CD4-positive, alpha-beta T cell (primary cell): Measurements from ENCODE around the gene TRRAP. TPM values are rescaled to one million over a fixed set of nuclear protein-coding genes. Genes with fewer than 3 reads are reported as not detected.
A peak's percentile ranks its signal among the peaks of the same experiment; 100 is the strongest.

Source experiments
- ATAC-seq: fragments of 200-7000 bp; cut with Tn5 transposase; one replicate; pipeline ENCODE4 v1.10.0; 2022; ENCODE audit warnings: mild to moderate bottlenecking; ENCODE audit not compliant: poor library complexity
- CTCF ChIA-PET: fragments of 350-600 bp; sonication (Branson Sonifier 250); formaldehyde crosslinking; loops from one replicate; lab custom pipeline; 2021; ENCODE audit warnings: antibody characterized with exemption, inconsistent platforms; lab: Charles Lee
- POLR2A ChIA-PET: fragments of 350-600 bp; sonication (Branson Sonifier 250); formaldehyde crosslinking; loops from one replicate; lab custom pipeline; 2021; ENCODE audit warnings: antibody characterized with exemption, inconsistent platforms; lab: Charles Lee
- DNase-seq, 14 experiments: peaks; one replicate each; pipeline ENCODE4 v3.0.0-alpha.2; 2013 to 2020; ENCODE audit warnings: mixed read lengths in 2 of 14
- H3K27ac ChIP-seq, 2 donors: one replicate each; pipeline versions ENCODE4 v1.5.1 to v1.7.0; 2013; ENCODE audit warnings: low read length in 2 of 2, low read depth in 1 of 2, mild to moderate bottlenecking in 1 of 2
- H3K27me3 ChIP-seq, 2 experiments: 1 replicate in 1 of 2; 2 replicates in 1 of 2; pipeline versions ENCODE4 v1.6.1 to v1.7.0; 2013; ENCODE audit warnings: low read length in 2 of 2, control low read depth in 1 of 2, mild to moderate bottlenecking in 1 of 2, moderate library complexity in 1 of 2; ENCODE audit not compliant: insufficient read depth in 2 of 2, control insufficient read depth in 1 of 2
- H3K36me3 ChIP-seq: one replicate; pipeline ENCODE4 v1.6.1; 2013; ENCODE audit warnings: low read length, control low read depth; ENCODE audit not compliant: insufficient read depth
- H3K4me1 ChIP-seq: one replicate; pipeline ENCODE4 v1.6.1; 2013; ENCODE audit warnings: low read length, control low read depth; ENCODE audit not compliant: insufficient read depth
- H3K4me3 ChIP-seq: one replicate; pipeline ENCODE4 v1.5.1; 2013; ENCODE audit warnings: mild to moderate bottlenecking, low read length, moderate library complexity
- H3K9me3 ChIP-seq, 2 experiments: 1 replicate in 1 of 2; 2 replicates in 1 of 2; pipeline versions ENCODE4 v1.6.1 to v1.7.0; 2013; ENCODE audit warnings: low read length in 2 of 2, mild to moderate bottlenecking in 2 of 2, control low read depth in 1 of 2, moderate library complexity in 1 of 2; ENCODE audit not compliant: control insufficient read depth in 1 of 2, insufficient read depth in 1 of 2
- H3K27ac Mint-ChIP-seq: one replicate; pipeline ENCODE4 v1.8.0; 2020; ENCODE audit warnings: mixed read lengths
- H3K27me3 Mint-ChIP-seq: one replicate; pipeline ENCODE4 v1.8.0; 2021; ENCODE audit warnings: mixed read lengths
- H3K36me3 Mint-ChIP-seq: one replicate; pipeline ENCODE4 v1.8.0; 2021; ENCODE audit warnings: low read depth, mixed read lengths
- H3K4me1 Mint-ChIP-seq: one replicate; pipeline ENCODE4 v1.8.0; 2021; ENCODE audit warnings: low read depth, mixed read lengths
- H3K4me3 Mint-ChIP-seq: one replicate; pipeline ENCODE4 v1.8.0; 2020; ENCODE audit warnings: mild to moderate bottlenecking, mixed read lengths
- H3K9me3 Mint-ChIP-seq: one replicate; pipeline ENCODE4 v1.8.0; 2020; ENCODE audit warnings: mixed read lengths
- CTCF ChIP-seq: fragments of 200-600 bp; IDR thresholded peaks from one replicate; pipeline ENCODE4 v1.8.0; 2022; ENCODE audit warnings: antibody characterized with exemption, mild to moderate bottlenecking
- intact Hi-C, 2 experiments: fragments of 100-400 bp; cut with DNase I in 1 of 2; cut with micrococcal nuclease in 1 of 2; formaldehyde crosslinking; loops; one replicate each; pipeline versions ENCODE4 v1.15.1 to v1.9.0; 2023 to 2025; cut with DNase I, micrococcal nuclease
- total RNA-seq, 174 experiments: library from RNA in 2 of 174; stranded (reverse) in 2 of 174; gene quantifications; one replicate each; pipeline ENCODE4 v1.2.3 and lab custom pipeline; 2021 to 2026

TRRAP gene
- total RNA-seq, 2 experiments from 2014 or later, result 47.9 to 48.3 TPM

GRCh38 chr7:99012722-99013121 lies 134.4 kb downstream of the TRRAP start:
- POLR2A ChIA-PET, result no interaction called here
- peaks cover 76% of the 10 kb centered on the region for H3K36me3 ChIP-seq
- no peak for TF ChIP-seq CTCF
- H3K27me3 ChIP-seq, result no peaks in the 10 kb centered on the region
- no peak overlapping the region for H3K27ac Mint-ChIP-seq
- H3K4me1 Mint-ChIP-seq, result no peaks in the 10 kb centered on the region
- no peaks in the 10 kb centered on the region for H3K27me3 Mint-ChIP-seq
- no peak overlapping the region for H3K4me3 Mint-ChIP-seq
- H3K9me3 Mint-ChIP-seq, result no peaks in the 10 kb centered on the region
- ATAC-seq (no peak), DNase-seq (no peak)
- intact Hi-C loops, result no loop called here
- no peaks in the 10 kb centered on the region for H3K4me1 ChIP-seq
- peaks cover 85% of the 10 kb centered on the region for H3K36me3 Mint-ChIP-seq
- H3K27ac ChIP-seq, result no peak overlapping the region
- CTCF ChIA-PET, result no interaction called here
- no peak overlapping the region for H3K4me3 ChIP-seq
- no peaks in the 10 kb centered on the region for H3K9me3 ChIP-seq

GRCh38 chr7:99013266-99014112 lies 135.2 kb downstream of the TRRAP start:
- Histone ChIP-seq H3K9me3 (no peaks in the 10 kb centered on the region), H3K27me3 (no peaks in the 10 kb centered on the region), H3K4me3 (no peak overlapping the region), H3K36me3 (peaks cover 70% of the 10 kb centered on the region), H3K27ac (no peak overlapping the region), H3K4me1 (no peaks in the 10 kb centered on the region)
- CTCF ChIA-PET, result no interaction called here
- Mint-ChIP-seq H3K4me1 (no peaks in the 10 kb centered on the region), H3K36me3 (peaks cover 83% of the 10 kb centered on the region), H3K27ac (no peak overlapping the region), H3K27me3 (no peaks in the 10 kb centered on the region), H3K9me3 (no peaks in the 10 kb centered on the region), H3K4me3 (no peak overlapping the region)
- DNase-seq, result peak in 1 of 14 experiments; percentile 21
- ATAC-seq, result no peak
- POLR2A ChIA-PET, result interaction anchor here (0.7 kb wide), 1 partner anchor 12 kb away, joined by 5 read pairs; no protein-coding TSS in a partner anchor
- intact Hi-C loops, result no loop called here
- TF ChIP-seq CTCF, result no peak

- Mint-ChIP-seq H3K27ac (no peak overlapping the region), H3K36me3 (peaks cover 83% of the 10 kb centered on the region), H3K4me3 (no peak overlapping the region), H3K9me3 (no peaks in the 10 kb centered on the region), H3K4me1 (no peaks in the 10 kb centered on the region), H3K27me3 (no peaks in the 10 kb centered on the region)
- H3K27ac ChIP-seq, result no peak overlapping the region
- ATAC-seq (no peak), DNase-seq (peak in 1 of 14 experiments; percentile 14)
- H3K4me1 ChIP-seq, result no peaks in the 10 kb centered on the region
- H3K9me3 ChIP-seq, result no peaks in the 10 kb centered on the region
- no peak for TF ChIP-seq CTCF
- CTCF ChIA-PET, result no interaction called here
- H3K36me3 ChIP-seq, result peaks cover 66% of the 10 kb centered on the region
- POLR2A ChIA-PET, result interaction anchor here (0.7 kb wide), 1 partner anchor 12 kb away, joined by 5 read pairs; no protein-coding TSS in a partner anchor
- intact Hi-C loops, result no loop called here
- H3K27me3 ChIP-seq, result no peaks in the 10 kb centered on the region
- H3K4me3 ChIP-seq, result no peak overlapping the region
Observed at GRCh38 chr7:99014113-99014985, 136.0 kb downstream of the TRRAP start.
